Measurements from ENCODE around the gene PELI1. TPM values are rescaled to one million over a fixed set of nuclear protein-coding genes. Genes with fewer than 3 reads are reported as not detected.
A peak's percentile ranks its signal among the peaks of the same experiment; 100 is the strongest.
"Not testable (repeated sequence)": the region's sequence is repeated elsewhere in the genome, so short reads cannot be mapped to it uniquely, and the experiment has no call there.

PELI1 gene
- total RNA-seq, 1 experiment from 2014 or later = 3.6 TPM

DNA sequence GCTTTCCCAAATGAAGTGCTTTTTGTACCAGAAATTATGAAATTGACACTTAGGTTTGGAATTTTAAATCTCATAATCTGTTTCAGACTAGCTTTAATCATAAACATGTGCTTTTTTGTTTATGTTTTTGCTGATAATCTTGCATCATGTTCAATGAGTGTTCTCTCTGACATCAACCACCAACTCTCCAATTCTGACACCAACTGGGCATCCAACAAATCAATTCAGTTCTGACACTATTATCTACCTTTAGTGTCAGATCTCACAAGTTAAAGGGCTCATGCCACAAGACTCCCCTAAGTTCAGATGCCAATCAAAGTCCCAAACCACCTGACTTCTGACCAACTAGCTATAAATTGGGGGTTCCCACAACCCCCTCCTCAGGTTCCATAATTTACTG is 19.6 kb downstream of the PELI1 start:
- DNase-seq (ENCODE audit: low read depth) = no peak

DNA sequence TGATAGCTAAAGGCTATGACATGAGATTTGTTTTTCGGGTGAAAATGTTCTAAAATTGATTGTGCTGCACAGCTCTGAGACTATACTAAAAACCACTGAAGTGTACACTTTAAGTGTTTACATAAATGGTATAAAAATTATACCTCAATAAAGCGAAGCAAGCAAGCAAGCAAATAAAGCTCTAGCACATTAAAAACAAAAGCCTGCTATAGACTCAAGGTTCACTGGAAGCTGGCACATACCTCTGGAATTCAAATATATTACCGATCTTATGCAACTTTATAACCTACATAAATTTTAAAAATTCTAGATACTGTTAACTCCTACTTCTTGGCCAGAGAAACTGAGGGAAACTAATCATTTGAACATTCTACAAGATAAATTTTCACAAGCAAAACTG is 20.1 kb downstream of the PELI1 start:
- no peak for DNase-seq (ENCODE audit: low read depth)

DNA sequence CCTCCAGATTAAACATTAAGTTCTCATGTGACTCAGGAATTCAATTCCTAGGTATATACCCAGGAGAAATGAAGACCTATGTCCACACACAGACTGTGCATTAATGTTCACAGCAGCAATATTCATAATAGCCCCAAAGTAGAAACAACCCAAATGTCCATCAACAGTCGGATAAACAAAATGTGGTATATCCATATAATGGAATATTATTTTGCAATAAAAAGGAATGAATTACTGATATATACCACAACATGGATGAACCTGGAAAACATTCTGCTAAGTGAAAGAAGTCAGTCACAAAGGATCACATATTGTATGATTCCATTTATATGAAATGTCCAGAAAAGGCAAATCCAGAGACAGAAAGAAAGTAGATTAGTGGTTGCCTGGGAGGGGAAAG is 20.5 kb downstream of the PELI1 start:
- no peak for DNase-seq (ENCODE audit: low read depth)

DNA sequence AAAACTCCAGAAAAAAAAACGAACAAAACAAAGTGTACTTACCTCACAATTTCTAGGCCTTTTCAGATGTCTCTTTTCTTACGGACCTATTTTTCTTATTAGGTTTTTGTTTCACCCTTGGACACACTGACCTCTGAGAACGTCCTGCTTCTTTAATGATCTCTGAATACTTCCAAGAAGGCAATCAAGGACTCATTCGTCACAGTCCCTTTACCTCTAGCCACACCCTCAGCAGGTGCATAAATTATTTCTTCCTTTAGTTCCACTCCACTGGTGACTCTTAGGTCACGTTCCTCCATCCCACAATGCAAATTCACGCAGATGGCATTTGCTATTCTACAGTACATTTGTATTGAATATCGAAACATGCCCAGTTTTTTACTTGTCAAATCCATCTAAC is 21.9 kb downstream of the PELI1 start:
- DNase-seq (ENCODE audit: low read depth) = no peak

DNA sequence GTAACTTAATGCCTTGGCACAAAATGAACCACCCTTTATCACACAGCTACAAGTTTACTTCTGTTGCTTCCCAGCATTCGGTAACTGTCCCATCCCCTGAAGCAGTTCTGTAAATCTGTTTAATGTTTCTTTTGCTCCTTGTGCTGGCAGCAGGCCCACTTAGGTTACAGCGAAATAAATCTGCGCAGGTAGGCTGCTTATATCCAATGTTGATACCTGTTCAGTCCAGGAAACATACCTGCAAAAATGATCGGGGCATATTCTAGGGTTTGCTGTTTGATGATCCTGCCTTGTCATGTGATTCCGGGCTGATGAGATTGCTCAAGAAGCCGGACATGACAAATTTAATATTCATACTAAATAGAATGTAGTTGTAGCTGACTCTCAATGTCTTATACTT is 23.3 kb downstream of the PELI1 start:
- no peak for DNase-seq (ENCODE audit: low read depth)

DNA sequence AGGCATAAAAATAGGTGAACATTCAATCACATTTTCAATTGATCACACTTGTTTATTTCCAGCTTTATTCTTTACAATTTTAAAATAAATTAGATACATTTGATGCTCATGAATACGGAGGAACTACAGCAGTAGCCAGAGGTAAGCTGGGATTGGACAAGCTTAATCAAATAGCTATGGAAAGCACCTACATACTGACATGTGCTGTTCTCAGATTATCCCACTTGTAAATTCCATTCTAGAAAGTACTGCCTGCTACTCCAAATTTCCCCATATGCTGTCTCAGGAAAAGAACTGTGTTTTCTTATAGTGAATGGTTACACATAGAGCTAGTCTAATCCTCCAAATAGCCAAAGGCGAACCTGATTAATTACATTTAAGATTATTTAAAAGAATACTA is 24.2 kb downstream of the PELI1 start:
- DNase-seq (ENCODE audit: low read depth) = no peak

DNA sequence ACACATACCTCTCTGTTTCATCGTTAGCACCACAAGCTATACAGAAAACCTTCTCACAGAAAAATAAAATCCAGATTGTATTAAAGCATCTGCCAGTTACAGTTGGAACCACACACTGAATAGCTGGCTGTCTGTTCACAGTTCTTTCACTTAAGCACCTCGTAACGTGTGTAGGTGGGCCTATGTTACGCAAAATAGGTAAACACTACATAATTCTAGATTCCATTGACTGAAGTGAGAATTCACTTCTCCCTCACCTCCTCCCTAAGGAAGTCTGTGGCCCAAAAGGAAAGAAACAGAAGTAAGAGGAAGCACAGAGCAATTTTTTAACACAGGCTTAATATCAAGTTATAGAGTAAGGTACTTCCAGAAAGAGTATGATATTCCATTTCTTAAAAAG is 24.9 kb downstream of the PELI1 start:
- DNase-seq (ENCODE audit: low read depth) = no peak

DNA sequence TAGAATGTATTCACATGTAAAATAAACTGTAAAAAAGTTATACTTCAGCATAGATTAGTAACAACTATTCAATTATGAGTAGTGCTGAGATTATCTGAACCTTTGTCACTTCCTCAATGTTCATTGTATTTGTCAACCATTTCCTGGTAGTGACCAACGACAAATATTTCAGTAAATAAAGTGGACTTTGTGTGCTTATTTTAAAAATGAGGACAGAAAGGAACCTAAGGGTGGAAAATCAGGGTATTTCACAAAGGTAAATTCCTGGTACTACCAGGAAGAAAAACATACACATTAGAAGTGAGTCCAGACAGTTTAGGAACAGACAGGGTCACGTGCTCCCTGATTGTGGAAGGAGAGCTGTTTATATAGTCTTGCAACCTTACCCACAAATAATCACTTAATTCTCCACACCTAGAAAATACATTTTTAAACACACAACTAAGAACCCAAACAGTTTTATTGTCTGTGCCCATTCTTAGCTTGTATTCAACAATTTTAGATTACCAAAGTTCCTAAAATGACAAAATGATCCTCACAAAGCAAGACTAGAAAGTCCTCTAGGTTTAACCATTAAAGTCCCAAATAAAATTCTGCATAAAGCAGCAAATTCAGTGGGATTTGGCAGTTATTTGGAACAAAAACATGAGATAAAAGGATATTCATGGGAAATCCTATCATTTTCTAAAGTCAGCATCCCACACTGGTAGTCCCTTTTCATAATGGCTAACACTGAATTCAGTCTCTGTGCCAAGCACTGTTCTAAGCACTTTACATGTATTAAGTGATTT is 28.2 kb downstream of the PELI1 start:
- DNase-seq (ENCODE audit: low read depth) = no peak

DNA sequence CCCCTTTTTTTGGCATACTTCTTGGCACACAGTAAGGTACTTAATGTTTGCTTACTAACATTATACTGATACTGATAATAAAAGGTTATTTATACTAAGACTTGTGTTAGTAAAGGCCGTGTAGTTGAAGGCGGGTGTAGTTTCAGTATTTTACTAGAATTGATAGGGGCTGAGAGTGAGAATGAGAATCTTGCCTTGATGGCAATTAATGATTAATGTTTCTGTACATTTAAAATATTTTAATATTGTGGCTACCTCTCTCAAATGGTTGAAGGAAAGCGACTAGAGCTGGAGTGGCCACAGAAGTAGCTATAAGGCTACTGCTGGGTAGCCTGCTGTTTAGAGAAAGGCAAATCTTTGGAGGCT is 29.3 kb downstream of the PELI1 start:
- DNase-seq (ENCODE audit: low read depth) = no peak

DNA sequence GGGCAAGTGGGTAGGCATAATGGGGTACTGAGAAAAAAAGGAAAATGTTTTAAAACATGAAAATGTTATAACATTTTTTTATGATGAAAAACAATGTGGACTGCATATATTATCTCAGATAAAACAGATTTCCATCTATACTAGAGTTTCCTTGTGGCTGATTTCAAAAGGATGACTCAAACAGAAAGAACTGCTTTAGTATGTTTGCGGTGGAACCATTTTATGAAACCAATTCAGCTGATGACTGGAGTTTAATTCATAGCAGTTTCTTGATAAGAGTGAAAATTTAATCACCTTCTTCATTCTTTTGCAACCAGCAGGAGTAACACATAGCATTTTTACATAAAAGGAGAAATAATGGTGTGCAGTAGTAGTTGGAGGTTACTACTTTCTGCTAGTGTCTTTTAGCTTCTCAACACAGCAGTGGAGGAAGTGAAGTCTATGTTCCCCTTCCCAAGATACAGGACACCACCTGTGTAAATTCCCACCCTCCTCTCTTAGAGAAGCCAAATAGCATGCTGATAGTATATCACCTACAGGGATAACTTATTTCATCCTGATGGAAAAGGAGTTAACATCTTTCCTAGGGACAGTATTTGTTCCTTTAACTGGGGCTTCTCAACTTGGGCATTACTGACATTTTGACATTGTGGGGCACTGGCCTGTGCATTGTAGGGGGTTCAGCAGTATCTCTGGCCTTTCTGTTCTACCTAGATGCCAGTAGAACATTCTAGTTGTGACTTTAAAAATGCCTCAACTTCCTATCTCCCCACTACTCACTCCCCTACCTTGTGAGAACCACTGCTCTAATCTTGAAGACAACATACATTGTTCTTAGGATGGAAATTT is 29.9 kb downstream of the PELI1 start:
- DNase-seq (ENCODE audit: low read depth) = peak; percentile 69

DNA sequence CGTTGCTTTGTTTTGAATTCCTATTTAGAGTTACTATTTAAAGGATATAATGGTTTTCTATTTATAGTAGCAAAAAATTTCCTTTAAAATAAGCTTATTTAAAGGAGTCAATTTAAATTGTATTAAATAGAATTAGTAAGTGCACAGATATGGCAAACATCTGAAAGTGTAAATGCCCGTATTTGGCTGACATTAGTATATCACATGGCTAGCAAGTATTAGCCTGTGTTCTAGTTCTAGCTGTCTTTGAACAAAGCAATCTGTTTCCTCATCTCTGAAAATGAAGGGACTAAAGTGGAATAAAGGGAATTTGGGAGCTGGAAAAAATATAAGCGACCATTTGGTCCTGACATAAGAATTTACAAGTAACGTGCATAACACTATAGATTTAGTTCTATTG is 32.2 kb downstream of the PELI1 start:
- no peak for DNase-seq (ENCODE audit: low read depth)

DNA sequence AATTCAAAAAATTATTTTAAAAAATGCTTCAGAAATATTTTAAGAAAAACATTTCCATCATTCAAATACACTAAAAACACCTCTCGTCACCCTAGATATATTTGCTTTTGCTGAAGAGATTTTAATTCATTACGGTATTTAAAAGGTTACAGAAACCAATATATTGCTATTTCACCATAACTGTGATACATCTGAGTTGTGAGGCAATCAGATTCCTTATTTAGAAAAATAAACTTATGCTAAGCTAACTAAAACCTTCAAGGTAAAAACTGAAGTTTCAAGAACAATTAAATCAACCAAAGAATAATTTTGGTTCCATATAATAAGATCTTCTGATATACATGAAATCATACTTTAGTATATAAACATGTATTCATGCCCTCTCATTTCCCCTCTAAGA is 32.8 kb downstream of the PELI1 start:
- DNase-seq (ENCODE audit: low read depth) = no peak

DNA sequence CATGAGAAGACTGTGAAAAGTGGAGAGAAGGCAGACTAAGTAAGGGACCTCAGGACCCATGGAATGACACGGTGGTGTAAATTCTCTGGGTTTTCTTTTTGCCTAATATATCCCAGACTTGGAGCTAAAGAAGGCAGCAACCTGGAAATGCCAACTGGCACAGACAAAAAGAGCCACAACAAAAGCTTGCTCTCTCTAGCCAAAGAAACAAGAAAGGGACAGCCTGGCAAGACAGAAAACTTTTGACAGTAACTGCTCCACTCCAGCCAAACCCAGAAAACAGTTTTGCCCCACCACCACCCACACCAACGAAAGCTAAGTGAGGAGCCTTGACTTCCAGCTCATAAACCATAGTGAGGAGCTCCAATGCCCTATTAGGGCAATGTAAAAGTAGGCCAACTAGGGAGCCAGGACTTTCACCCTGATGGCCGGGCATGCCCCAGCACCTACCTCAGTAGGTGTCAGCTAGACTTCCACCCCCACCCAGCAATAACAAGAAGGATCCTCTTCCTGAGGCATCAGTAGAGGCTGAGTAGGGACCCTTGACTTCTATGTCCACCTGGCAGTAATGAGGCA is 35.5 kb downstream of the PELI1 start:
- DNase-seq (ENCODE audit: low read depth) = no peak

DNA sequence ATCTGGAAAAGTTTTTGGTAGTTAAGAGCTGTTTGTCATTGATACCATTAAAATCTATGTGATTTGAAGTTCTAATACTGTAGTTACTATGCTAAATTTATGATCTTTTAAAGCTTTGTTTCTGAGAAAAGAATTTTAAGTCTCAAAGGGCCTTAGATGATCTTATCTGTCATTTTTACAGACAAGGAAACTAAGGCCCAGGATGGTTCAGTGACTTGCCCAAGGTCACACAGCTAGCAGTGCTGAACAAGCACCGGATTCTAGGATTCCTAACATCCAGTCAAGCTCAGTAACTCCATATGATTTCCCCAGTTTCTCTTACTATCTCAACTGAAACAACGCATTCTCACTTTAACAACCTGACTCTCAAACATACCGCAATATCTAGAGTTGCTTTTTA is 37.7 kb downstream of the PELI1 start:
- no peak for DNase-seq (ENCODE audit: low read depth)

DNA sequence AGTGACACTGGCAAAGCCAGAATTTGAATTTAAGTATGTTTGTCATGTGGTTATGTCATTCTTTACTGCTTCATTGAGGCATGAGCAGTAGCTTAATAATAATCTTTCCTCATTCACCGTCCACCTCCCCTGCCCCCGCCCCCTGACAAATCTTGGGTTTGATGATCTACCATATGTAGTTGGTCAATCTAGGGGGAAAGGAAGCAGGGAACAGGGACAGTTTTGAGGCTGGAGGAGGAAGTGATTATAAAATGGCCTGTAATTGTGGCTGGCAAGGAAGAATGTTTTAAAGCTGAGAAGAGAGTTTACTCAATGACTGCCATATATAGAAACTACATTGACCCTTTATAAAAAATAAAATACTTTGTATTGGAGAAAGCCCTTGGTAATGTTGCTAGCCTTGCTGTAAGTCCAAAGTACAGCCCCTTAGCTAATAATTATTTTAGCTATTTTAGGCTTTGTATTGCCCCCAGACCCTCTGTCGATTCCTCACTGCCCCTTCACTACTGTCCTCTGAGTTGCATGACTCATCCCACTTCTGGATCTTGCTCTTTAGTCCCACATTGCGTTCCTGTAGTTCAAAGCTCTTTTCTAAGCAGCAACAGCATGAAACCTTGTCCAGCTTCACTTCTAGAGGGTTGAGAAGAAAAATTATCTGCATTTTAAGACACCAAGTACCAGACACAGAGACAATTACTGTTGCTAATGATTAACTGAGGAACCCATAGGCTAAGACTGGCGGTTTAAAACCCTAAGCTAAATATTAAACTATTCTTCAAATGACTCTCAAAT is 38.4 kb downstream of the PELI1 start:
- DNase-seq (ENCODE audit: low read depth) = no peak

DNA sequence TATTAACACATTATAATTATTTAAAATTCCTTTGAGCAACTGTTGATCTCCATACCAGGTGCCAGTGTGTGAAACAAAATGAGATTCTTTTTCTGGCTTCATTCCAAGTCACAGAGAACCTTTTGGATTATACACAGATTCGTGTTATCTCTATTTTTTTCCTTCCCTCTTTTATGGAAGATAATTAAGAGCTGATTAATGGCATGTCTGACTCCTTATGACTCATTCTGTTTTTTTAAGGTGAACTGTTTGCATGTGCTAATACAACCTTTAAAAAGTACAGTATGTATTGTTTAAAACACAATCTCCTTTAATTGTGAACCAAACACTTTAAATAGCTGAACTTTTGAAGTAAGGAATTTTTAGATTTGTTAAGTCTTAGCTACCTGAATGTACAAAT is 39.3 kb downstream of the PELI1 start:
- DNase-seq (ENCODE audit: low read depth) = no peak

DNA sequence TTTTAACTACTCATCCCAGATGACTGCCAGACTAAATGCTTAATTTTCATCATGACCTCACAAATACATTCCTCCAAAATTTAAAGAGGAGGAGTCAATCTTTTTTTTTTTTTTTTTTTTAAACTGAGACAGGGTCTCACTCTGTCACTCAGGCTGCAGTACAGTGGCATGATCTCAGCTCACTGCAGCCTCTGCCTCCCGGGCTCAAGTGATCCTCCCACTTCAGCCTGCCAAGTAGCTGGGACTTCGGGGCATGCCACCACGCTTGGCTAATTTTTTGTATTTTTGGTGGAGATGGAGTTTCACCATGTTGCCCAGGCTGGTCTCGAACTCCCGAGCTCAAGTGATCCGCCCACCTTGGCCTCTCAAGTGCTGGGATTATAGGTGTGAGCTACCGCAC is 41.5 kb downstream of the PELI1 start:
- not testable (repeated sequence) for DNase-seq (ENCODE audit: low read depth)

DNA sequence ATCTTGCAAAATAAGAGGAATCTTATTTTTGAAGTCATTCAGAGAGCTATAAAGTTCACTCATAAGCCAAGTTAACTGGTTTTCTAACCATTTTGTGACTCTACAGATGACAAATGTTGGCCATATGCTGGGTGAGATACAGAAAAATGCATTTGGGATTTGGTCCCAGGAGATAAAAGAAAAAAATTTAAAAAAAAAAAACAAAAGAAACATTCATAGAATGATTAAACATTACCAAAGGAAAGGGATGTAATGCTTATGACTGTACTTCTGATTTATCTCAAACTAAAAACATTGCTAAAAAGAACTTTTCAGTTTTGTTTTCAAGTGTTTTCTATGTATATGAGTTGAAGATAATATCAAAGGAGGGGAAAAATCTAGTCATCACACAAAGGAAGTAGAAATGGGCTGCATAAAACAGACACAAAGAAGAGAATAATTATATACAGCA is 43.1 kb downstream of the PELI1 start:
- no peak for DNase-seq (ENCODE audit: low read depth)

DNA sequence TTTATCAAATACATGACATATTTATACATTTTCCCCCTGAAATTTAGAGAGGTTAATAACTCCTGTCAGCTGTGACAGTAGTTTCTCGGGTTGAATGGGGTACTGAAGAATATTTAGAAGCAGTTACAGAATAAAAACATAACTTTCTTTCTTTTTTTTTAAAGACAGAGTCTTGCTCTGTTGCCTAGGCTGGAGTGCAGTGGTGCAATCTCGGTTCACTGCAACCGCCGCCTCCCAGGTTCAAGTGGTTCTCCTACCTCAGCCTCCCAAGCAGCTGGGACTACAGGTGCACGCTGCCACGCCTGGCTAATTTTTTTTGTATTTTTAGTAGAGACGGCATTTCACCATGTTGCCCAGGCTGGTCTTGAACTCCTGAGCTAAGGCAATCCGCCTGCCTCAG is 43.6 kb downstream of the PELI1 start:
- not testable (repeated sequence) for DNase-seq (ENCODE audit: low read depth)

DNA sequence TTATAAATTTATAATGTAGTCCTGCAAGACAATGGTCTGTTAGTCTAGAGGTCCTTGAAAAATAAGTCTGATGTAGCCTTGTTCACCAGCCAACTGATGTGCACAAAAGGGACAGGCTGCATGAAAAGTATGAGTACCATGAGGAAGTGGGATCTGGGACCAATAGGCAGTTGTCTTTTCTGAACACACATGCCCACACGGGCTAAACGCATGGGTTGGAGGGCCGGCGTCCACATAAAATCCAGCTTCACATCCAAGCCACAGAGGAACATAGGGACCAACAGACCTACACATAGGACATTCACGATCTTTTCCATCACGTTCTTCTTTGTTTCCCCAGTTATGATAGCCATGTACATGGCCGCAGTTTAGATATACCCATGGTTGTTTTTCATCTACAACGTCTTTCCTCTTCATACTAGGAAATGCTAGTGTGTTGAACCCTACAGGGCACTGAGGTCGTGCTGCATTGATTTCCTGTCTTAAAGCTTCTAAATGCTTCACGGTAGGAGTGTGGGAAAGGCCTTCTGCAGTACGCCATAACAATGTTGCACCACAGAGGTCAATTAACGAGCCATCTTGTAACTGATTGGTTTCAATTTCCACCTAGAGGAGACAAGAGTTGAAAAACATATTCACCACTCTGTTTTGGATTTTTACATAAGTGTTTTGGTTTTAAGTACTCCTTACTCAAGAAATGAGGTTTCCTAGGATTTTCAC is 49.4 kb downstream of the PELI1 start:
- DNase-seq (ENCODE audit: low read depth) = no peak

DNA sequence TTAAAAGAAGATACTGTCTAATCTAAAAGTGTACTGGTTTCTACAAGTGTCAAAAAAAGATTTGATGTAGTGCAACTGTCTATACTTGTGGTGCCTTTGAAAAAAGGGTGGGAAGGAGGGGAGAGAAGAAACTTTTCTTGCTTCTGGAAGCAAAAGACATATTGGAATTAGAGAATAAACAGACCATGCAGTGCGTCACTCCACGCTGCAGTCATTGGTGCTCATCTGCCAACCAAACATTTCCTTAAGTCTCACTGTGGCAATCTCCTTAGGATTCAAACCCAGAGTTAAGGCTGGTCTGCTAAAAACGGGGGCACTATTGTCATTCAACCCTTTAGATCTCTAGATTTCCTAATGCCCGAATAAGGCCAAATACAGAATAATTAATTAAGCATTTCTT is 50.9 kb downstream of the PELI1 start:
- no peak for DNase-seq (ENCODE audit: low read depth)
